ENCODE data around the gene VNN1.
A peak's percentile ranks its signal among the peaks of the same experiment; 100 is the strongest.
"Not testable (repeated sequence)": the region's sequence is repeated elsewhere in the genome, so short reads cannot be mapped to it uniquely, and the experiment has no call there.

VNN1 gene

DNA sequence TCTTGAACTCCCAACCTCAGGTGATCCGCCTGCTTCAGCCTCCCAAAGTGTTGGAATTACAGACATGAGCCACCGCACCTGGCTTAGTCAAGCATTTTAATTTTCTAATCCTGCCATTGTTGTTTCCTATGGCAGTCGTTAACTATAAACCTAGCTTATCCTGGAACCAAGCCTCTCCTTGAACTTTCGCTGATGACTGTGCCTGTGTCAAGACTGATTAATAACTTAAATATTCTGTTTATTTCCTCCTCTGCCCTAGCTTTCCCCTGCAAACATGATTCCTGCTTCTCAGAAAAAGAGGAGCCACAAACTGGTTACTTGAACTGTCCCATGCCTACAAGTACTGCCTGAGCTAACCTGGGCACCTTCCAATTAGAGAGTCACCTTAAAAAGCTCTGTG lies 1.5 kb downstream of the VNN1 start:
- no peak overlapping the region for H3K4me3 ChIP-seq (replicated peaks; ENCODE audit: low read depth, low read length)
- DNase-seq (ENCODE audit: low read depth): peak; percentile 44
- TF ChIP-seq, protein P1, sequence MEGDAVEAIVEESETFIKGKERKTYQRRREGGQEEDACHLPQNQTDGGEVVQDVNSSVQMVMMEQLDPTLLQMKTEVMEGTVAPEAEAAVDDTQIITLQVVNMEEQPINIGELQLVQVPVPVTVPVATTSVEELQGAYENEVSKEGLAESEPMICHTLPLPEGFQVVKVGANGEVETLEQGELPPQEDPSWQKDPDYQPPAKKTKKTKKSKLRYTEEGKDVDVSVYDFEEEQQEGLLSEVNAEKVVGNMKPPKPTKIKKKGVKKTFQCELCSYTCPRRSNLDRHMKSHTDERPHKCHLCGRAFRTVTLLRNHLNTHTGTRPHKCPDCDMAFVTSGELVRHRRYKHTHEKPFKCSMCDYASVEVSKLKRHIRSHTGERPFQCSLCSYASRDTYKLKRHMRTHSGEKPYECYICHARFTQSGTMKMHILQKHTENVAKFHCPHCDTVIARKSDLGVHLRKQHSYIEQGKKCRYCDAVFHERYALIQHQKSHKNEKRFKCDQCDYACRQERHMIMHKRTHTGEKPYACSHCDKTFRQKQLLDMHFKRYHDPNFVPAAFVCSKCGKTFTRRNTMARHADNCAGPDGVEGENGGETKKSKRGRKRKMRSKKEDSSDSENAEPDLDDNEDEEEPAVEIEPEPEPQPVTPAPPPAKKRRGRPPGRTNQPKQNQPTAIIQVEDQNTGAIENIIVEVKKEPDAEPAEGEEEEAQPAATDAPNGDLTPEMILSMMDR (IDR thresholded peaks at IDR 0.05; ENCODE audit: low read length, missing control alignments): no peak

DNA sequence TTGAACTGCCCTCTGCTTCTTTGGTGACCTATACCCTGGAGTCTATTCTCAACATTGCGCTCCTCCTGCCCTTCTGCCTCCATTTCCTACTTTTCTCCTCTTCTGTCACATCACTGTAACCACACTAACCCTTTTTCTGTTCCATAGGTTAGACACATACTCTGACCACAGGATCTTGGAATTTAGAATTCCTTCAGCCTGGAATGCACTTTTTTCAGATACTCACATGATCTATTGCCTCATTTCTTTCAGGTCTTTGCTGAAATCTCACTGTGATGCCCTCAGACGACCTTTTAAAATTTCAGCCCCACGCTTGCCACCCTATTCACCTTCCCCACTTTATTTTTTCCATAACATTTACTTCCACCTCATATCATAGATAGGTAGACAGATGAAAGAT lies 5.1 kb downstream of the VNN1 start:
- no peak overlapping the region for H3K4me3 ChIP-seq (replicated peaks; ENCODE audit: low read depth, low read length)
- no peak for DNase-seq (ENCODE audit: low read depth)
- TF ChIP-seq, protein P1 (IDR thresholded peaks at IDR 0.05; ENCODE audit: low read length, missing control alignments): no peak

DNA sequence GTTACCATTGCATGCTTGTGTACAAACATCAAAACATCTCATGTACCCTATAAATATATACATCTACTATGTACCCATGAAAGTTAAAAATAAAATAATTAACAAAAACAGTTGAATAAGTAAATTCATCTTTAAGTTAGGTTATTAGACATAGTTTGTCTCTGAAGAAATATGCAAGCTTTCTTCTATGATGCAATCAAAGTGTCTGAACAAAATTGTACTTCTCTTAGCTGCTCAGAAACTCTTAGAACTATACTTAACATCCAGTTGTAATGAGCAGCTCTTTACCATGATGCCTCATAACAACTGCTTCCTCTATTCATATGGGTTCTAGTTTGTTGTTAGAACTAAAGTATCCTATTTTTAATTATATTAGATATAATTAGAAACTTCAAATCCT lies 5.9 kb downstream of the VNN1 start:
- no peak overlapping the region for H3K4me3 ChIP-seq (replicated peaks; ENCODE audit: low read depth, low read length)
- no peak for DNase-seq (ENCODE audit: low read depth)
- TF ChIP-seq, protein P1 (IDR thresholded peaks at IDR 0.05; ENCODE audit: low read length, missing control alignments): no peak

DNA sequence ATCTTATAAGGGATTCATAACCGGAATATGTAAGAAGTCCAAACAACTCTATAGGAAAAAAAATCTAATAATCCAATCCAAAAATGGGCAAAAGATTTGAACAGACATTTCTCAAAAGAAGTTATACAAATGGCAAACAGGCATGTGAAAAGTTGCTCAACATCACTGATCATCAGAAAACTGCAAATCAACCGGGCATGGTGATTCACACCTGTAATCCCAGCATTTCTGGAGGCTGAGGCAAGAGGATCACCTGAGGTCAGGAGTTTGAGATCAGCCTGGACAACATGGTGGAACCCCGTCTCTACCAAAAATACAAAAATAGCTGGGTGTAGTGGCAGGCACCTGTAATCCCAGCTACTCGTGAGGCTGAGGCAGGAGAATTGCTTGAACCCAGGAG lies 7.1 kb downstream of the VNN1 start:
- not testable (repeated sequence) for H3K4me3 ChIP-seq (replicated peaks; ENCODE audit: low read depth, low read length); DNase-seq (ENCODE audit: low read depth)

DNA sequence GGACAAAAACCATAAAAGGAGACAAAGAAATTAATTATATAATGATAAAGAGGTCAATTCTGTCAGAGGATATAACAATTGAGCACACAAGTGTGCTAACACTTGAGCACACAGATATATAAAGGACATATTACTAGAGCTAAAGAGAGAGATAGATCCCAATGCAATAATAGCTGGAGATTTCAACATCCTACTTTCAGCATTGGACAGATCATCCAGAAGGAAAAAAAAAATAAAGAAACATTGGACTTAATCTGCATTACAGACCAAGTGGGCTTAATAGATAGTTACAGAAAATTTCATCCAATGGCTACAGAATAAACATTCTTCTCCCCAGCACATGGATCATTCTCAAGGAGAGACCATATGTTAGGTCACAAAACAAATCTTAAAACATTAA lies 9.9 kb downstream of the VNN1 start:
- no peak overlapping the region for H3K4me3 ChIP-seq (replicated peaks; ENCODE audit: low read depth, low read length)
- DNase-seq (ENCODE audit: low read depth): peak; percentile 41
- TF ChIP-seq, protein P1 (IDR thresholded peaks at IDR 0.05; ENCODE audit: low read length, missing control alignments): no peak

DNA sequence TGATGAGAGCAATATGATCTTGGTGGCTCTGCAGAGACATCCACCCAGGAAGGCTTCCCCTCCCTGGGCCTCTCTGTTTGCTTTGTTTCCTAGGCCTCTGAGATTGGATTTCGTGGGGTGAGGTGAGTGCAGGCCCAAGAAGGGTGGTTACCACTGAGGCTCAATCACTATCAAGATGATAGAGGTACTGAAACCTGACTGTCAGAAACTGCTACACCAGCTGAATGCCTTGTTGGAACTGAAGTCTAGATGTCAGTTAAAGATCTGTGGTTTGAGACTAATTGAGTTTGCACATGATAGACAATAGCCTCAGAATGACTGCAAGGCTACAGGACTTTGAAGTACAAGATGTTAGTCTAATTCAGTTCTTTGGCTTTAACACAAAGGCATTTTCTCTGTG lies 15.2 kb downstream of the VNN1 start:
- no peak overlapping the region for H3K4me3 ChIP-seq (replicated peaks; ENCODE audit: low read depth, low read length)
- no peak for DNase-seq (ENCODE audit: low read depth)
- TF ChIP-seq, protein P1 (IDR thresholded peaks at IDR 0.05; ENCODE audit: low read length, missing control alignments): no peak

DNA sequence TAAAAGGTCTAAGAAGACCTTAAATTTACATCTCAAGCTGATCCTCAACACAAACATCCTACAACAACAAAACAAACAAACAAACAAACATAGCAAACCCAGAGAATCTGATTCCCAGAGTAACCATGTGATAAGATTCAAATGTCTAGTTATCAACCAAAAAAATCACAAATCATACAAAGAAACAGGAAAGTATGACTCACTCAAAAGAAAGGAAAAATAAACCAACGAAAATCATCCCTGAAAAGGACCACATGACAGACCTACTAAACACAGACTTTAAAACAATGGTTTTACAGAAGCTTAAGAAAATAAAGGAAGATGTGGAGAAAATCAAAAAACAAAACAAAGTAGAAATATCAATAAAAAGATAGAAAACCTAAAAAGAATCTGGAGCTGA lies 18.1 kb downstream of the VNN1 start:
- TF ChIP-seq, protein P1 (IDR thresholded peaks at IDR 0.05; ENCODE audit: low read length, missing control alignments): no peak
- no peak overlapping the region for H3K4me3 ChIP-seq (replicated peaks; ENCODE audit: low read depth, low read length)
- DNase-seq (ENCODE audit: low read depth): no peak

DNA sequence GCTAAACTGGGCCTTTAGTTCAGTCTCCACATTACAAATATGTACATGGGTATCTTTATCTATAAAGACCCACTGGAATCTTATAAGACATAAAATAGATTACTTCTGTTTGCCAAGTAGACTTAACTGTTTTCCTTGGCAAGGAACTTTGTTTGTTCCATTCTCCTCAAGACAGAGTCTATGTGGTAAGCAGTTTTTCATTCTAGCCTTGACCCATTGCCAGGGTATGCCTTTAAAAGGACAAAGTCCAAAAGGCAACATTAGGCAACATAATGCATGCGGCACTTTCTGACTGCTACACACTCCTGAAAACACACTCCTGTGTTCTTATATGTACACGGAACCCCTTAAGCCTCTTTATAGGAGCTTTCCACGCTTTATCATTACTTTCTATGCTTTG lies 20.4 kb downstream of the VNN1 start:
- no peak overlapping the region for H3K4me3 ChIP-seq (replicated peaks; ENCODE audit: low read depth, low read length)
- TF ChIP-seq, protein P1 (IDR thresholded peaks at IDR 0.05; ENCODE audit: low read length, missing control alignments): no peak
- DNase-seq (ENCODE audit: low read depth): peak; percentile 93
